Hindlimb muscle (tissue), 1 donor: Measurements from ENCODE around the gene CRTC1. TPM values are rescaled to one million over a fixed set of nuclear protein-coding genes. Genes with fewer than 3 reads are reported as not detected.
"Not testable (repeated sequence)": the region's sequence is repeated elsewhere in the genome, so short reads cannot be mapped to it uniquely, and the experiment has no call there.

Experiments used
- DNase-seq: peaks from one replicate; pipeline ENCODE4 v3.0.0-alpha.2; 2013
- polyA plus RNA-seq: library from polyadenylated mRNA; unstranded; fragments of 120-200 nt; gene quantifications from one replicate; pipeline ENCODE4 v1.2.1, GENCODE V29; 2013; ENCODE audit not compliant: insufficient read length

Gene CRTC1
- polyA plus RNA-seq, 1 donor = 19.2 TPM

DNA sequence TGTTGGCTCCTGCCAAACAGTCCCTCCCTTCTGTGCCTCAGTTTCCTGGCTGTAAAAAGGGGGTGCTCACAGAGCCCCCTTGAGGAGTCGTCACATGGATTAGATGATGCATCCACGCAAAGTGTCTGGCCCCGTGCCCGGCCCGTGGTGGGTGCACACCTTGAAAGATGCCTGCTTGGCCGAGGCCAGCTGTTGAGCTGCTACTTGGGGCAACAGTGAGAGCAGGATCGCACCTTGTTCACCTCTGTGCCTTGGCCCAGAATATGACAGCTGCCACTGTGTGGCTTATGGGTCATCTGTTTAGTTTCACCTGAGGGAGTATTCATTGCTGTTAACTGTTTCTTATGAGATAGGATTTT, 17.7 kb downstream of the CRTC1 start:
- no peak for DNase-seq

DNA sequence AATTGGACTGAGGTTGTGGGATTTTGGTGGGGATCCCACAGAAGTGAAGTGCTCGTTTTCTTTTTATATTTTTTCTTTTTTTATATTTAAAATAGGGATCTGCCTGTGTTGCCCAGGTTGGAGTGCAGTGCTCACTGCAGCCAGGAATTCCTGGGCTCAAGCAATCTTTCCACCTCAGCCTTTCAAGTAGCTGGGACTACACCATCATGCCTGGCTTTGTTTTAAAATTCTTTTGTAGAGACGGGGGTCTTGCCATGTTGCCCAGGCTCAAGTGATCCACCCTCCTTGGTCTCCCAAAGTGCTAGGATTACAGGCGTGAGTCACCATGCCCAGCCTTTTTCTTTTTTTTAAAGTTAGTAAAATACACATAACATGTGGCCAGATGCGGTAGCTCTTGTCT, 20.6 kb downstream of the CRTC1 start:
- no peak for DNase-seq

DNA sequence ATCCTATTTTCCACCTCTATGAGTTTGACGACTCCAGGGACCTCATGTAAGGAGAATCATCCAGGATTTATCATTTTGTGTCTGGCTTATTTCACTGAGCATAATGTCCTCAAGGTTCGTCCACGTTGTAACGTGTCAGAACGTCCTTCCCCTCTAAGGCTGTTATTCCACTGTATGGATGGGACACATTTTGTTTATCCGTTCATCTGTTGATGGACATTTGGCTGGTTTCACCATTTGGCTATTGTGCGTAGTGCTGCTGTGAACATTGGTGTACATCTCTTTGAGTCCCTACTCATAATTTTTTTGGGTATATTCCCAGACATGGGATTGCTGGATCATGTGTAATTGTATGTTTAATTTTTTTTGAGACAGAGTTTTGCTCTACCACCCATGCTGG, 21.5 kb downstream of the CRTC1 start:
- DNase-seq = no peak

DNA sequence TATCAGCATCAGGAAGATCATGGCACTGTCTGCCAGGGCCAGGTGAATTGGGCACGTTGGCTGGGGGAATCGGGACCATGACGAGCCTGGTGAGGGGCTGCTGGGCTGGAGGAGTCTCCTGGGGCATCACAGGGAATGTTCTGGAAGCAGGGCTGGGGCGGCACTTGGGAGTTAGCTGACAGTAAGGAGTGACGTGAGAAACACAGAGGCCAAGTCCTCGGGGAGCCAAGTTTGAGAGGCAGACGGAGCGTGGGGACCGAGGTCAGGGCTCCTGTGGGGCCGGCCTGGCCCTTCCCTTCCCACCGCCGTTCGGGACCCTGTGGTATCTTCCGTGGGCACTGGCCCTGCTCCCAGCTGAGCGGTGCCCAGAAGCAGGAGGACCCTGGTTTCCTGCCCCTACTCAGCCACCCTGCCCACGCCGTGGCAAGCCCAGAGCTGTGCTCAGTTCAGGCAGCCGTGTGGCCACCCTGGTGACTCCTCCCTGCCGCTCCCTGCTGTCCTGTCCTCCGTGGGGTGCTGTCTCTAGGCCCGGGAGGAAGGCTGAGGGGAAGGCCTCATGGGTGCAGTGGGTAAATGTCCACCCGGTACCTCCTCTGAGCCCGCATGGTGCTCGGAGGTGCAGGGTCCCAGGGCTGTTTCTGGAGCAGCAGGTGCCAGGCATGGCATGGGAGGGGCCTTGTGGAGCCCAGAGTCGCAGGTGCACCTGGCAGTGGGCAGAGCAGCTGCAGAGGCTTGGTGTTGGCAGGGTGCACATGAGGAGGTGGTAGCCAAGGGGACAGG, 25.2 kb downstream of the CRTC1 start:
- DNase-seq = no peak

DNA sequence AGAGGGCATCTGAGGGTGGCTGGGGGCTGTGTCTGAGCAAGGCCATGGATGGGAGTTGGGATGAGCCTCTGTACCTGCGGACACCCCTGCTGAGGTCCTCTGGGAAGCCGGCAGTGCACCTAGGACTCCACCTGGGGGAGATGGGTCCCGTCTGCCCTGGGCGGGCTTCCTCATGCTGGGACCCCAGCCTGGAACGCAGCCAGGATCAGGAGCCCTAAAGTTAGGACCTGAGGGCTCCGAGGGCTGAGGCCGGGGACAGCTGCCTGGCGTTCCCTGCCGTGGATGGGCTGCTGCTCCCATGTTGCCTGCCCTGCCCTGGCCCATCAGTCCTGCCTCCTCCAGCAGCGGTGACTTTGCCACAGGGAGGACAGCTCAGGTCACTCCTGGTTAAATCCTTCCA, 26.1 kb downstream of the CRTC1 start:
- DNase-seq = no peak

DNA sequence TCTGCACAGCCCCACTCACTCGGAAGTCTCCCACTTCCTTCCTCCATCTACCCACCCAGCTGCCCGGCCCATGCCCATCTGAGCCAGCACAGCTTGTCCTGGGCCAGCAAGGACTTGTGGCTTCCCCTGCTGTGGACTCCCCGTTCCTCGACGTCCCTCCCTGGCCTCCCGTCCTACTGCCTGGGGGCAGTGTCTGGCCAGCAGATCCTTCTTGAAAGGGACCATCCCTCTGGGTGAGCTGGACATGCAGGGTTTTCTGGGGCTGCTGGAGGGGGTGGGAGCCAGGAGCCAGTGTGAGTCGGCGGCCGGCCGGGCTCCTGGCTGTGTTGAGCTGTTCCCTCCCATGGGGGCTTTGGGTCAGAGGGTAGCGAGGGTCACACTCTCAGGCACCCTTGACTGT, 26.7 kb downstream of the CRTC1 start:
- no peak for DNase-seq

DNA sequence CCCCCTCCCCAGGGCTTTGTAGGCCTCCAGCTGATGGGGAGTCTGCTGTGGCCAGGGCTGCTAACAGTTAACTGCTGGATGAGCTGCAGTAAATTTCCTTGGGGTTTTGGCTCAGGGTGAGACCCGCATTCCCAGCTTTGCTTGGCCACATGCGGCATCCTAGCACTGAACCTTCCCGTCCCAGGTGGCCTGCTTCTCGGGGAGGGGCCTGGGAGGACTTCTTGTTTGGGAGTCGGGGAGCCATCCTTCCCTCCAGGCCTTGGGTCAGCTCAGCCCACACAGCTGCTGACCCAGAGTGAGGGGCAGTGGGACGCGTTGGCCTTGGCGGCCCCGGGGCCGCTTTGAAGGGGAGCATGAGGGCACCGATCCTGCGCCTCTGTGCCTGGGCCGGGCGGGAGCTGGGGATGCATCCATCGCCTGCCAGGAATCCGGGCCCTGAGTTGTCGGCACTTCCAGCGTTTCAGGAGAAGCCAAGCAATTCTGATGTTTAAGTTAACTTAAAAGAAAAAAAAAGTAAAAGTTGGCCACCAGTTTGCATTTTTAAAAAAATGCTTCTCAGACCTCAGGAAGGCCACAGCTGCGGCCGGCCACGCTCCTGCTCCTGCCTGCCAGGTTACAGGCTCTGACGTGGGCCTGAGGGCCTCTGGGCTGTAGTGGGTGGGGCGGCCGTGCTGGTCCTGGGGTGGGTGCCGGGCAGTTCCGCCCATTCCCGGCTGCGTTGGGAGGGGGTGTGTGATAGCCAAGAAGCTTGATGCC, 27.7 kb downstream of the CRTC1 start:
- peak; percentile 86 for DNase-seq

DNA sequence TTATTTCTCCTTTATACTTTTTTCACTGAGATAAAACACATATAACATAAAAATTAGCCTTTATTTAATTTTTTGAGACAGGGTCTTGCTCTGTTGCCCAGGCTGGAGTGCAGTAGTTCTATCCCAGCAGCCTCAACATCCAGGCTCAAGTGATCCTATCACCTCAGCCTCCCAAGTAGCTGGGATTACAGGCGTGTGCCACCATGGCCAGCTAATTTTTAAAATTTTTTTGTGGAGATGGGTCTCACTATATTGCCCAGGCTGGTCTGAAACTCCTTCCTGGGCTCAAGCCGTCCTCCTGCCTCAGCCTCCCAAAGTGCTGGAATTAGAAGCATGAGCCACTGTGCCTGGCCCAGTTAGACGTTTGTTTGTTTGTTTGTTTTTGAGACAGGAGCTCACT, 28.4 kb downstream of the CRTC1 start:
- no peak for DNase-seq

DNA sequence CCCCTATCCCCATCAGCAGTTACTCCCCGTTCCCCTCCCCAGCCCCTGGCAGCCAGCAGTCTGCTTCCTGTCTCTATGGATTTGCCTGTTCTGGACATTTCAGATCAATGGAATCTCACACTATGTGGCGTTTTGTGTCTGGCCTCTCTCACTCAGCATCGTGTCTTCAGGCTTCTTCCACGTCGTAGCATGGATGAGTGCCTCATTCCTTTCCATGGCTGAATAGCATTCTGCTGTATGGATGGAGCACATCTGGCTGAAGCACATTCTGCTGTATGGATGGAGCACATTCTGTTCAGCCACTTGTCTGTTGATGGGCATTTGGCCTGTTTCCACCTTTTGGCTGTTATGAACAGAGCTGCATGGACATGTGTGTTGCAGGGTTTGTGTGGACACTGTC, 29.5 kb downstream of the CRTC1 start:
- peak; percentile 76 for DNase-seq

DNA sequence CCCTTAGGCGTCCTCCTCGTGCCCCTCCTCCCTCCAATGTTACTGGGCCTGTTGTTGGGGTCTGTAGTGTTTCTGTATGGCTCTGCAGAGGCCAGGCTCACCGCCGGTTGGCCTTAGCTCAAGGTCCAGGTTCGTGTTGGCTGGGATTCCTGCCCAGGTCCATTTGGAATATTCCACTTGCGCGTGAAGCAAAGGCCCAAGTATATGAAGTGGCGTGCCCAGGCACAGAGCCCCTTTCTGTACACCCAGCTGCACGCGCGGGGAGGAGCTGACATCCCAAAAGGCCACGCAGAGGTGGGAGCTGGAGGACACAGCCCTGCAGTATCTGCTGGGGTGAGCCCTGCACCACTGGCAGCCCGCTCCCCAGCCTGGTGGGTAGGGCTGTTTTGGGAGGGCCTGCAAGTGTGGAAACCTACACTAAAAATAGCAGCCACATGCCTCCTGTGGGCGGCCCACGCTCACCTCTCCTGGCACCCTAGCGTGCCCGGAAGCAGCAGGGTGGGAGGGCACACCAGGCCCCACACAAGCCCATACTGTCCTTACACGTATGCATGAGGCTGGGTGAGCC, 30.2 kb downstream of the CRTC1 start:
- no peak for DNase-seq

DNA sequence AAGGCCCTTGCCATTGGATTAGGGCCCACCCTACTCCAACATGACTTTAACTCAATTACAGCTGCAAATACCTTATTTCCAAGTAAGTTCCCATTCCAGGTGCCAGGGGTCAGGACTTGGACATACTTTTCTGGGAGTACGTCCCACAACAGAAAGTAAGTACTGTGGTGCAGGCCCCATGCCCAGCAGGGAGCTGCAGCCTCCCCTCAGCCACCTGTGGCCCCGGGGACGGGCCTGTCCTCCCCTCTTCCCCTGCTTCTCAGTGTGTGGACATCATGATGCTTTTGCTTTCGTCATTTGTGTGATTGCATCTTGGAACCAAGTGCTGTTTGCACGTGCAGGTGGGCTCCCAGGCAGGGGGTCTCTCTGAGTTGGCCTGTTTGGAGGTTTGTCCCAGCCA, 31.9 kb downstream of the CRTC1 start:
- DNase-seq = no peak

DNA sequence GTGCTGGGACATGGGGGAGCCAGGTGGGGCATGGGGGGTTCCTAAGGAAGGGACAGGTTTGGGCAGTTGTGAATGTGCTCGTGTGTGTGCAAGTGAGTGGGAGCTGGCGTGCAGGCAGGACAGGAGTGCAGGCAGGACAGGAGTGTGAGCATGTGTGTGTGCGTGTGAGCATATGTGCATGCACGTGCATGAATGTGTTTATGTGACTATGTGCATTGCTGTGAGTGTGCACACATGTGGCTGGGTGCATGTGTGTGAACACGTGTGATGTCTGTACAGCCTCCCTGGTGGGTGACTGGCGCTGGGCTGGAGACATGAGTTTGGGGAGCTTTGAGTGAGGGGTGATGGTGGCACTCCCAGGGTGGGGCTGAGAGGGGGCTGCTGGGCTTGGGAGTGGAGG, 33.4 kb downstream of the CRTC1 start:
- DNase-seq = no peak

DNA sequence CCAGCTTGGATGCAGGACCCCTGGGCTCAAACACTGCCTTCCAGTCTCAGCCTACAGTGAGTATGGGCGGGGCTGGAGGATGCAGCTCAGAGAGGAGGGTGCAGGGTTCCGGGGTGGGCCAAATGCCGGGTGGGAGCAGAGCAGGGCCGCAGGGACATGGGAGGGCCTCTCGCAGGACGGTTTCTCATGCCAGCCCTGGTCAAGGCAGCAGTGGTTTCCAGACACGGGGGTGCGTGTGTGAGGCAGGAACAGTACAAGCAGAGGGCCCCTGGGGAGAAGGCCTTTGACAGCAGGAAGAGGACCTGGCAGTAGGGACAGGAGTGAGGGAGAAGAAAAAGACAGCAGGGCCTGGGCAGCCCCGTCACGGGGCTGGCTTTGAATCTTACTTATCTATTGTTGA, 34.1 kb downstream of the CRTC1 start:
- DNase-seq = no peak

DNA sequence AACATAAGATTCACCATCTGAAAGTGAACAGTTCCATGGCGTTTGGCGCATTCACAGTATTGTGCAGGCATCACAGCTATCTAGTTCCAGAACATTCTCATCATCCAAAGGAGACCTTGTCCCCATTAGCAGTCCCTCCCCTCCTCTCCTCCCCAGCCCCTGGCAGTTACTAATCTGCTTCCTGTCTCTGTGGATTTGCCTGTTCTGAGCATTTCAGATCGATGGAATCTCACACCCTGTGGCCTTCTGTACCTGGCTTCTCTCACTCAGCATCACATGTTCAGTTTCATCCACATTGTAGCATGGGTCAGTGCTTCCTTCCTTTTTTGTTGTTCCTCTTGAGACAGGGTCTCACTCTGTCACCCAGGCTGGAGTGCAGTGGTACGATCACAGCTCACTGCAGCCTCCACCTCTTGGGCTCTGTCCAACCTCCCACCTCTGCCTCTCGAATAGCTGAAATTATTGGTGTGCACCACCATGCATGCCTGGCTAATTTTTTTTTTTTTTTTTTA, 34.6 kb downstream of the CRTC1 start:
- DNase-seq = no peak

DNA sequence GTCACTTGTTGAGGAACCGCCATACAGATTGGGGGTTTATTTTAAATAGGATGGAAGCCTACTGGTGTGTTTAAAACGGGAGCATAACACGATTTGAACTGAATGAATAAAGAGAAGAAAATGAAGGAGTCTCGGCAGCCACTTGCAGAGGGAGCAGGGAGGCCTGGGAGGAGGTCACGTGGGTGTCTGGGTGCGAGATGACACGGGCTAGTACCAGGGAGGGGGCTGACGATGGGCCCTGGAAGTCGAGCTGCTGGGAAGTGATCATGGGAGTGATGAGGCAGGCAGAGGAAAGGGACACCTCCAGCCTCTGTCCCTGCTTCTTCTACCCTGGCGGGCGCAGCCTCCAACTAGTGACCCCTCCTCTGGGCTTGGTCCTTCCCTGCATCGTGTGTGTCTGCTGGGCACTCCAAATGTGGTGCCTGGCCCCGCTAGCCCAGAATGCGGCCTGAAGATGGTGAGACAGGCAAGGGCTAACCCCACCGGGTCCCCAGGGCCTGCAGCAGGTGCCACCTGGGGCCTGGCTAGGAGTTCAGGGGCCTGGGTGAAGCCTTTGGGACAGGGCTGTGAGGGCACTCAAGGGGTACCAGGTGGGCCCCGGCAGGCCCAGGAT, 35.5 kb downstream of the CRTC1 start:
- DNase-seq = no peak

DNA sequence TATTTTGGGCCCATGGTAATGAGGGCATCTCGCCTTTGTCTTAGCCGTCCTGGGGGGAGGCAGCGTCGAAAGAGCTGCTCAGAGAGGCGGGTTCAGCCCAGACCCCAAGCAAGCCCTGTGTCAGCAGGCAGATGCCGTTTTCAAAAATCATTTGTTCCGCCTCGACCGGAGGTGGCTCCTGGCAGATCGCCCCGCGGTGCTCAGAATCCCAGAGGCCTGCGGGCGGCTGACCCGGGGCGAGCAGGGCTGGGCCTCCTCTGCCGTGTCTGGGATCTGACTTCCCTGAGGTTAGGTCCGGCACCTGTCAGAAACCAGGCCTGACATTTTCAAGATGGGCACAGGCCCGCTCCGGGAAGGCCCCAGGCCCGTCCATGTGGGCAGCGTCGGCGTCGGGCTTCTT, 36.1 kb downstream of the CRTC1 start:
- no peak for DNase-seq

DNA sequence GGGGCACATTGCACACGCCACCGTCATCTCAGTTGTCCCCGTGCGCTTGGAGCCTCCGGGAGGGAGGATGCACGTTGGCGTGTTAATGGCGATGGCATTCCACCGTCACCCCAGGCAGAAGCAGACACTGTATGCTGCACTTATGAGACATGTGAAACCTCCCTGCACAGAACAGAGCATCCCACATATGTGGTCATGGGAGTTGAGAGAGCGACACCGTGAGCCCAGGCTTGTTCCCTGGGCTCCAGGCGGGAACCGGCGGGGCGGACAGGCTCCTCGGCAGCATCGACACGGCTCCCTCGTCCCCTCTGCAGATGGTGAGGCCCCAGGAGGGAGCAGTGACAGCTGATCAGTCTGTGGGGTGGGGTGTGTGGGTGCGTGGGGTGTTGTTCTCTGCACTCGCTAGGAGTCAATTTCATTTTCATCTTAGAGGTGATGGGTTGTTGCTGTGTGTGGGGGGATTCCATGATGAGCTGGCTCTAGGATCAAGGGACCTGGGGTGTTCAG, 40.4 kb downstream of the CRTC1 start:
- no peak for DNase-seq

DNA sequence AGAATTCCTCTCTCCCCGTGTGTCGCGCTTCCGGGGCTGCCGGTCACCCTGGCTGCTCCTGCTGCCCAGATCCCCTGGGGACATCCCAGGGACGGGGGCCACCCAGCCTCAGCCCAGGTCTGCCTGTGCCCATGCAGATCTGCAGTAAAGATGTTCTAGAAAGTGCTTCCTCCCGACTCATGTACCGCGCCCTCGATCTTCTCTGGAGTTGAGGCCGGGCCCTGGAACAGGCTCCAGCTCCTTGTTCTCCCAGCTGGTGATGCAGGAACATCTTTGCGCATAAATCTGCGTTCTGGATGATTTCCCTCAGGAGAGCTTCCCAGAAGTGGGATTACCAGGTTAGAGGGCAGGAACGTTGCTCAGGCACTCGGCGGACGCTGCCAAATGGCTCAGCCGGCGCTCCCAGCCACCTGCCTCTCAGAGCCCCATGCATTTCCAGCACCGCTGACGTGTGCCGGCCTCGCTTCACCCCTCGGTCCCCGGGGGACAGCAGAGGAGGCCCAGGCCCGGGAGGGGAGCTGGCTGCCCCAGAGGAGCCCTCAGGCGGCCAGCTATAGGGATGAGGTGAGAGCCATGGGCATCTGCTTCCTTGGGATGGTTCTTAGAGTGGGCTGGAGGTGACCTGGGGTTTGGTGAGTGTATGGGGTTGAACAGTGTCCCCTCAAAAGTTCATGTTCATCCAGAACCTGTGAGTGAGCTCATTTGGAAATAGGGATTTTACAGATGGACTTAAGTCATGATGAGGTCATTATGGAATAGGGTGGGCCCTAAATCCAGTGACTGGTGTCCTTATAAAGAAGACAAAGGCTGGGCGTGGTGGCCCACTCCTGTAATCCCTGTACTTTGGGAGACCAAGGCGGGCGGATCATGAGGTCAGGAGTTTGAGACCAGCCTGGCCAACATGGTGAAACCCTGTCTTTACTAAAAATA, 42.6 kb downstream of the CRTC1 start:
- DNase-seq = no peak

DNA sequence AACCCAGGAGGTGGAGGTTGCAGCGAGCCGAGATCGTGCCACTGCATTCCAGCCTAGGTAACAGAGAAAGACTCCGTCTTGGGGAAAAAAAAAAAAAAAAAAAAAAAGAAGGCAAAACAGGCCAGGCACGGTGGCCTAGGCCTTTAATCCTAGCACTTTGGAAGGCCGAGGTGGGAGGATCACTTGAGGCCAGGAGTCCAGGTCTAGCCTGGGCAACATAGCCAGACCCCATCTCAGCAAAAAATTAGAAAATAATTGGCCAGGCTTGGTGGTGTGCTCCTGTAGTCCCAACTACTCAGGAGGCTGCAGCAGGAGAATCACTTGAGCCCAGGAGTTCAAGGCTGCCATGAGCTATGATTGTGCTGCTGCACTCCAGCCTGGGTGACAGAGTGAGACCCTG, 43.4 kb downstream of the CRTC1 start:
- no peak for DNase-seq

DNA sequence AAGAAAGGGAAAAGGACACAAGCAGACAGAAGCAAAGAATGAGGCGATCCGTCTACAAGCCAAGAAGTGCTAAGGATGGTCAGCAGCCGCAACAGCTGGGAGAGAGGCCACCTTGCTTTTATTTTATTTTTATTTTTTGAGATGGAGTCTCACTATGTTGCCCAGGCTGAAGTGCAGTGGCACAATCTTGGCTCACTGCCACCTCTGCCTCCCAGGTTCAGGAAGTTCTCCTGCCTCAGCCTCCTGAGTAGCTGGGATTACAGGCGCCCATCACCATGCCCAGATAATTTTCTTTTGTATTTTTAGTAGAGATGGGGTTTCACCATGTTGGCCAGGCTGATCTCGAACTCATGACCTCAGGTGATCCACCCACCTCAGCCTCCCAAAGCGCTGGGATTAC, 44.1 kb downstream of the CRTC1 start:
- DNase-seq = not testable (repeated sequence)

DNA sequence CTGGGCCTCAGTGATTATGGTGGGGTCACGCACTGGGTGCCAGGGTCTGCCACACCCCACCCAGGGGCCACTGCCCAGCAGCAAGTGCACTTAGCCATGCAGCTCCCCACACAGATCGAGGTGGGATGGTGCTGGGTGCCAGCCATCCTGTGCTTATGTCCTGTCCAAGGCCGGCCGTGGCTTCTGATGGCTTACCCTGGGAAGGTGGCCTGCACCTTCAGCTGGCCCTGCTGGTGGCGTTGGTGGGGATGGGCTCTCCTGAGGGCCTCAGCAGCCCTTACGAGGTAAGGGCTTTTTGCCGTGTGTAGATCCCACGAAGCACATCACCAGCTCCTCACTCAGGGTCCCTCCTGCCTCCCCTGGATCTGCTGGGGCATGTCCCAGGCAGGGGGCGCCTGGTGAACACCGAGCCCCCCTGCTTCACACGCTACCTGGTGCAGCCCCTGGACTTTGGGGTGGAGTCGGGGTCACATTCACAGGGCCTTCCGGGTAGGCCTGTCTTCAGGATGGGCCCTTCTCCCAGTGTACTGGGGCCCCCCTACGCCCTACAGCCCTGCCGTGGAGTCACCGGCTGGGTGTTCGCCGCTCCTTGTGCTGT, 46.6 kb downstream of the CRTC1 start:
- DNase-seq = no peak
